GM19238 (cell line): ENCODE measurements around the gene ACOX1.
A peak's percentile ranks its signal among the peaks of the same experiment; 100 is the strongest.

Experiments used
- DNase-seq: peaks from one replicate; pipeline ENCODE4 v3.0.0; 2011; ENCODE audit warnings: low spot score; ENCODE audit not compliant: insufficient read length

ACOX1 gene

DNA sequence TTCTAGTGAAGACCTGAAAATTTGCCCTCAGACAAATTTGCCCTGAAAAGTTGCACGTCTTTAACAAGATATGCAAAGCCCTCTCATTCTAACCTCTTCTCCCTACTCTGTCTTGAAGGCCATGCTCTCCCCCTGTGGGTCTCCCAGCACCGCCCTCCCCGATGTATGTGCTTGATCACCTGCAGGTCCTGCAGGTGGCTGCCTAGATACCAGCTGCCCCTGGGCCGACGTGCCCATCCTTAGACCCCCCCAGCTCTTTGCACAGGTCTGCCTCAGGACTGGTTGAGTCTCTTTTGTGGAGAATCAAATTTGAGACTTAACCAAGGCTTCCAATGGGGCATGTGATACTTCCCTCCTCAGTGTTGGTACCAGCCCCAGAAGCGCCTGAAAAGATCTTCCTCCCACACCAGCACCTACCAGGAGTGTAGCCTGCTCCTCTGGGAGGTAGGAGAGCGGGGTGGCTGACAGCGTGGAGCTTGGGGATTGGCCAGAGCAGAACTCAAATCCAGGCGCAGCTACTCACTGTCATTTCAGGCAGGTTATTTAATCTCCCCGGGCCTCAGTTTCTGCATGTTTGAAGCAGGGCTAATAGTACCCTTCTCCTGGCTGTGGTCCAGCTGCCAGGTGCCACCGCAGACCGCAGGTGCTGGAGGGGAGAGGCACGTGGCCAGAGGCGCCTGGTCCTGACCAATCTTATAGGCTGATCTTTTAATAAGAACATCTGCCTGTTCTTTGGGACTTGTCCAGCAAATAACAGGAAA is 69.7 kb downstream of the ACOX1 start:
- DNase-seq = no peak

DNA sequence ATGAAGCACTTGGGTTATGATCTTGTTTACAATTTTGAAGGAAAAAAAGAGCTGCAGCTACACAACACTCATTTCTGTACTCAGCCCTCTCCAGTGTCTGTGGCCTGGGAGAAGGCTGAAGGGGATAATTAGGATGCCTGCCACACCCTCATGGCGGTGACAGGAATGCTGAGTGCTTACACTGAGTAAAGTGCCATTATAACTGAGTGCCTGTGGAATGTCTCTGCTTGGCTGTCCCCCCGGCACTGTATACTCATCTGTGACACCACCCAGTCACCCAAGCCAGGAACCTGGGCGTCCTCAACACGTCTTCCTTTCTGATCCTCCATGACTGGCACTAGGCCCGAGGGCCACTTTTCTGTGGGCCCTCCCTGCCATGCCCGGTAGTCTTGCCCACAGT is 70.8 kb downstream of the ACOX1 start:
- DNase-seq = no peak

DNA sequence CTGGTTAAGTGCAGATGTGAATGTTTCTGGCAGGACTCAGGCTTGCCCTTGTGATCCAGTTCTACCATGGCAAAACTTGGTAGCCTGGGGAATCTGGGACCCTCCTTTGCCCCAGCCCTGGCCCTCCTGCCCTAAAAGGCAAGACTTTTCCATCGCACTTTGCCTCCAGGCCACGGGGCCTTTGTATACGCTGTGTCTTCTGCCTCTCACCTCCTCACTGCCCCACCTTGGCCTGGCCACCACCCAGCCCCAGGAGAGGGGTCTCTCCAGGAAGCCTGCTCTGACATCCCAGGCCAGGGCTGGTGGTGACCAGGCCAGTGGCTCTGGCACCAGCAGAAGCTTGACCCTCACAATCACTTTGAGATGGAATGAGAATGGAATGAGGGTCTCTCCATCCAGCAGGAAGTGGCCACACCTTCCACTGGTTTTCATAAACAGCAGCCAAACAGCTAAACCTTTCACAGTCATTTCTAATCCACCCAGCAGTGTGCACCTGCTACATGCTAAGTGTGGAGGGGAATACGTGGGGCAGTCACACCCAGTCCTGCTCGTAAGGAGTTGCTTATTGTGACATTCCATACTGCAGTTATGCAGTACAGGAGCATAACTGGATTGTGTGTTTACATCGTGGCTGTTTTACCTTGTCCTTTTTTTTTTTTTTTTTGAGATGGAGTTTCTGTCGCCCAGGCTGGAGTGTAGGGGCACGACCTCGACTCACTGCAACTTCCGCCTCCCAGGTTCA is 72.7 kb downstream of the ACOX1 start:
- DNase-seq = no peak

DNA sequence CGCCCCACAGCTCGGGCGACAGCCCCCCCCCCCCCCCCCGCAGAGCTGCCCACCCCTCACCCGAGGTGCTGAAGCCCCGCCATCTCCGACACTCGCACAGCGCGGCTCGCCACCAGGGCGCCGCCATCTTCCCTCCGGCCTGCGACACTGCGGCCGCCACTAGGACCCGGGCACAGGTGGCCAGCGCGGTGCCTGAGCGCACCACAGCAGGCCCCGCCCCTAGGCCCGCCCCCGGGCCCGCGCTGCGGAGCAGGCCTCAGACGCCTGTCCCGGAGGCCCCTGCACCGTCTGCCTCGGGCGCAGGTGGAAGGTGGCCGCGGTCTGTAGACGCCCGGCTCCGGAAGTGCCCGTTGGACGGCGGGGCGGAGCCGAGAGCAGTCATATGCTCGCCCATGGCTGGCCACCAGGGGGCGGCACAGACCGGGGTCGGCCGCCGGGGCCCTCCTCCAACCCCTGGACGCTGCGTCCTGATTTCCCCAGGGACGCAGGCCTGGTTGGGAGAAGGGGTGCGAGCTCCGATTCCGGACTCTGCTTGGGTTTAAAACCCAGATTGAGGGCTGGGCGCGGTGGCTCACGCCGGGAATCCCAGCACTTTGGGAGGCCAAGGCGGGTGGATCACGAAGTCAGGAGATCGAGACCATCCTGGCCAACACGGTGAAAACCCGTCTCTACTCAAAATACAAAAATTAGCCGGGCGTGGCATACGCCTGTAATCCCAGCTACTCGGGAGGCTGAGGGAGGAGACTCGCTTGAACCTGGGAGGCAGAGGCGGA is 74.0 kb downstream of the ACOX1 start, which contains the start of gene MRPL38:
Gene MRPL38, minus strand, starts transcription at position 136 of the 773 bp plus-strand sequence. Its CDS starts 9 bp downstream, at position 127.
- peak; percentile 100 for DNase-seq

DNA sequence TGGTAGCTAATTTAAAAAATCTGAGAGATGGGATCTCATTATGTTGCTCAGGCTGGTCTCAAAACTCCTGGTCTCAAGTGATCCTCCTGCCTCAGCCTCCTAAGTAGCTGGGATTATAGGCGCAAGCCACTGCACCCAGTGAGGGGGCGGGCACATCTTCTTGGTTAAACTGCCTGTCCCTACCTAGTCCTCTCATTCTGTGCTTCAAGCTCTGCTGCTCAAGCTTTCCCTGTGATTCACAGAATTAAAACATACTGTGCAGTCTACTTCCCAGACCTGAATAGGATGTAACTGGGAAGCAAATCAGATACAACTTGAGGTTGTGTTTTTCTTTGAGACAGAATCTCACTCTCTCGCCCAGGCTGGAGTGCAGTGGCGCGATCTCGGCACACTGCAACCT is 76.6 kb downstream of the ACOX1 start:
- no peak for DNase-seq

DNA sequence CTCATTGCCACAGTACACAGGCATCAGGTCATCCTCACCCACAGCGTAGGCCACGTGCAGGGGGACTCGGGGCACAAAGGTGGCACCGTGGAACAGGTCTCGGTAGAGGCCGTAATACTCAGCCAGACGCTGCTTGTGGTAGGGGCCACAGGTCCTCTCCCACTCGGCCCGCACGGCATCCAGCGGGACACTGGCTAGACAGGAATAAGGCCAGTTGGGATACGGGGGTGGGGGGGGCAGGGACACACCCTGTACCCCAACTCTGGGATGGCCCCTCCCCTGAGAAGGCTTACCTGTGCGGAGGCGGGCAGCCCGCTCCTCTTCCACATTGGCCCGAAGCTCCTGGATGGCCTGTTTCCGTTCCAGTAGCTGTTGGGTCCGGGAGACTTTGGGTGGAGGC is 77.2 kb downstream of the ACOX1 start:
- DNase-seq = no peak

DNA sequence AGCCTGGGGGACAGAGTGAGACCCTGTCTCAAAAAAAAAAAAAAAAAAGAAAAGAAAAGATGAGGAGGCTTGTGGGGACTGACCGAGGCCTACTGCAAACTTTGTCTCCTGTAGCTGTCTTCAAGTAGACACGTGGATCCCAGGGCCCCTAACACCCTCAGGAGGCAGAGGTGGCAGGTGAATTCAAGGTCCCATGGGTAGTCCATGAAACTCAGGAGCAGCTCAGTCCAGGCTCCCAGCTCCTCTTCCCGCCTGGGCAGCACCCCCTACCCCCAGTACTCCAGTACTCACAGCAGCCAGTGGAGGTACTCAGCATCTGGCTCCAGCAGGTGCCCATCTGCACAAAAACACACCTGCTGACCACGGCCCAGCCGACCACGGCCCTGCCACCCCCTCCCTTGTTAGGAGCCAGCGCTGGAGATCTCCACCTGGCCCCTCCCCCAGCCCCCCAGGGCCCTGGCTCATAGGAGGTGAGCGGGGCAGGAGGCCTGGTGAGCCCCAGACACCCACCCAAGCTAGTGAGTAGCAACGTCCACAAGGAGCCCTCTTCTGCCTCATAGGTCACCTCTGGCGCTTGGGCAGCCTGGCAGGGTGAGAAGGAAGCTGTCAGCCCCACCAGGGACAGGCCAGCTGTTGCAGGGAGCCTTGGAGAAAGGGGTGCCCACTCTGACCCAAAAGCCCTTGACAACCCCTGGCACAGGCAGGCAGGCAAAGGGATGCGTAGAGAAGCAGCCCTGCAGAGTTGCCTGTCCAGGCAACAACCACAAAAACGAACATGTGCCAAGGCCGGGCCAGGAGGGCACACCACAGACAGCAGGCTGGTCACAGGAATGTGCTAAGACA is 78.1 kb downstream of the ACOX1 start:
- no peak for DNase-seq

DNA sequence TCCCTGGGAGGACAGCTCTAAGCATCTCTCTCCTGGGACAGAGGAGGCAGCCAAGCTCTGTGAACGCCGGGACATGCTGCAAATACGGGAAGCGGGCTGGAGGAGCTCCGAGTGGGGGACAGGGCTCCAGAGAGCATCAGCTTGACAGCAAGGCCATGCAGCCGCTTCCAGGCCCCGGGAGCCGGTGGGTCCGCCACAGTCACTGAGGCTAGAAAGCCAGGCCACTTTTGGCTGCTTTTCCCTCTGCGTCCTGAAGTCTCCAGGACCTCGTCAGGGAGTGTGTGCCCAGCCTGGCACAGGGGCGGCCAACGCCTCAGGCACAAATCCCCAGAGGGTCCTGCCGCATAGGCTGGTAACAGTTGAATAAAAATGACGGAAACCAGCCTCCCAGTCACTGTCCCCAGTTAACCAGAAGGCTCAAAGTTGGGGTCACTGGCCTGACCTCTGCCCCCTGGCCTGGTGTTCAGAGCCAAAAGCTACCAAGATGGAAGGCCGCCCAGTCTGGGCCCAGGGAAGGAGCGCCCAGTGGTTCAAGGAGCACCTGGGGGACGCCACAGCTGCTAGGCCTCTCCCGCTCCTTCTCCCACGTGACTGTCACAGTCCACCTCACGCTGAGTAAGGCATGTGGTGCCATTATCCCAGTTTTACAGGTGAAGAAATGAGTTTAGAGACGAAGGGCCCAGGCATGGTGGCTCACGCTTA is 79.0 kb downstream of the ACOX1 start:
- DNase-seq = no peak

DNA sequence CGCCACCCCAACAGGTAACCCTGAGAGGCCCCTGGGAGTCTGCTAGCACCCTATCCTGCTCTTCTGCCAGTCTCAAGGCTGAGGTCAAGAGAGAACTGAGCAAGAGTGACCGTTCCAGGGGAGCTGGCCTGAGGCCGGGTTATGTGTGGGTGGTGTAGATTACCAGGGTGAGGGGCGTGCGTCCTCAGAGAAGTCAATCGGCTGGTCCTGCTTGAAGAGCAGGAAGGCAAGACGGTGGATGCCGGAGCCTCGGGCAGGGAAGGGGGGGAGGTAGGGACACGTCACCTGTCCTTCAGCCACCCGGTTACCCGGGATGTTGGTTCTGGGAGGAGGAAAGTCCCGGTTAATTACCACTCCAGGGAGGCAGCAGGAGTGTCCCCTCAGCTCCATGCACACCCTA is 79.6 kb downstream of the ACOX1 start:
- DNase-seq = no peak

DNA sequence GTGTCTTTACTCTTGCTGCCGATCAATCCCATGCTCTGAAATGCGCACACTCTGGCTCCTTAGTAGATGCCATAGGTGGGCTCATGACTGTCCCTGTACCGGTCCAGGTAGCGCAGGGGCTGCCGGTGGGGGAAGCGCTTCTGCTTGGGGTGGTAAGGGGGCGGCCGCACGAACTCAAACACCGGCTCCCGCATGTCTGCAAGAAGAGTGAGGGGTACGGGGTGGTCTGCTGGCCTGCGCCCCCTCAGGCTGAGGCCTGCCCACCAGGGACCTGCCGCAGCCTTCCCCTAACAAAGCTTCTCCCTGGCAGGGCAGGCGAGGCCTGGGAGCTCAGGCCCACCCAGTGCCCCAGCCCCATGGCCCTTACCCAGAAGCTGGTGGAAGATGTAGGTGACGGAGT is 80.2 kb downstream of the ACOX1 start:
- no peak for DNase-seq

DNA sequence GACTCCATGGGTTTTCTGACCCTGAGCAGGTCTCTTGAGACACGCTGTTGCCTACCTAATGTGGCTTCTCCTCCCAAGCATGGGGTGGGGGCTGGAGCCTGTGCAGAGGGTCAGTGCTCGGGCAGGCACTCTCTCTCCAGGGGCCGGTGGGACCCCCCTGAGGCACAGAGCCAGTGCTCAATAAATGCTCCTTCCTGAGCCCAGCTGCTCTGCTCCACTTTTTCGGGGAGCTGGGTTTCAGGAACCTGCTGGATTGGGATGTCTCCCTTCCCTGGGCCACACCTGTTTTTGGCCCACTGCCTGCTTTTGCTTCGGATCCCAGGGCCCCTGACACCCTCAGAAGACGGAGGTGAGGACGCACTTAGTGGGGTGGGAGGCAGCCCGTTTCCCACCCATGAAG is 80.9 kb downstream of the ACOX1 start:
- DNase-seq = no peak

DNA sequence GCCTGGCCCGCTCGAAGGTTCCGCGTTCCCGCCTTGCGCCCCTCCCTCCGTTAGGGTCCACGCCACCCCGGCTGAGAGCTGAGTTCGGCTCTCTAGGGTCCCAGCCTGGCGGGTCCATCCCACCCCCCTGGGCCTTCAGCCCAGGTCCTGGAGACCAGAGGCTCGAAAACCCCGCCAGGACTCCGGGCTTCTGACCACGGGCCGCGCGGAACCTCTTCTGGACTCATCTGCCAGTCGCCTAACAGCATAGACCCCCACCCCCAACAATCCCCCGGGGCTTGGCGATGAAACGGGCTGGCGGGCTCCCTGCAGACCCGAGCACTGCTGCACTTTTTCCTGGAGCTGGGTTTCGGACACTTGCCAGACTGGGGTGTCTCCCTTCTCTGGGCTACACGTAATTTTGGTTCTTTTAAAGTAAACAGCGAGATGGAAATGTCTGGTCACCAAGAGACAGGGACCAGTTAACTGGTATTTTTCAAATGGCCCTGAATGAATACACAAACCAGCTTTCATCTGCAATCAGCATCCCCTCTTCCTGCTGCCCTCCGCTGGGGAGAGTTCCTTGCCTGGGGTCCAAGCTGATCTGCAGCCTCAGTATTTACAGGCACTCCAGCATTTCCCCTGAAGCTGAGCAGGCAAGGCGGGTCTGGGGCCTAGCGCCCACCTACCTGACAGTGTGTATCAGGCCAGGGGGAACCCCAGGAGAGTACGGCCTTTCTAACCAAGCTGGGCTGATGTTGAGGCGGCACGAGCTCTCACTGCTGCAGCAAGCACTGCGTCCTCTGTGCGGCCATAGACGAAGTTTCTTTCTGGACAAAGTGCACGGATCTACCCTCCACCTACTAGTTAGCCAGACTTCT is 81.6 kb downstream of the ACOX1 start:
- DNase-seq = no peak

DNA sequence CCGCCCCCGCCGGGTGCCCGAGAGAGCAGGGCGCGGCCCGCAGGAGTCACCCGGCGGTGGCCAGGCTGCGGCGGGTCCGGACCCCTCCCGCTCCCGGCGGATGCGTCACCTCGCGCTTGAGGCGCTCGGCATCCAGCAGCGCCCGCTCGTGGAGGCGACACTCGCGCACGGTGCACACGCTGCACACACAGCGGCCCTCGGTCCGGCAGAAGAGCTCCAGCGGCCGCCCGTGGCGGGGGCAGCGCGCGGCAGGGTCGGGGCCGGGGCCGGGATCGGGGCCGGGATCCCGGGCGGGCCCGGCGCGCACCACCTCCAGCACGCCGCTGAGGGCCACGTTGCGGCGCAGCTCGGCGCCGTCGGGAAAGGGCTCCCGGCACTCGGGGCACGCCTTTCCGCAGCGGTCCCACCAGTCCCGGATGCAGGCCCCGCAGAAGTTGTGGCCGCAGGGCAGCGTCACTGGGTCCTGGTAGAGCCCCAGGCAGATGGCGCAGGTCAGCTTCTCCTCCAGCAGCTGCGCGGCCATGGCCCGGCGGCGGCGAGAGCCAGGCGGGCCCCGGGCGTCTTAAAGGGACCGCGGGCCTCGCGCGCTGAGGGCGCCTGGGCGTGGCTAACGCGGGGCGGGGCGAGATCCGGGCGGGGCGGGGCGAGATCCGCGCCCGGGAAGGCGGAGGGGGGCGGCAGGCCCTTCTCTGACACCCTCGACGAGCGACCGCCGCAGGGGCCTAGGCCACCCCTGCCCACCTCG is 82.4 kb downstream of the ACOX1 start, which contains the start of gene TRIM65:
Gene TRIM65, minus strand, starts transcription at position 537 of the 745 bp plus-strand sequence. Its CDS starts 14 bp downstream, at position 523.
- DNase-seq = peak; percentile 89

DNA sequence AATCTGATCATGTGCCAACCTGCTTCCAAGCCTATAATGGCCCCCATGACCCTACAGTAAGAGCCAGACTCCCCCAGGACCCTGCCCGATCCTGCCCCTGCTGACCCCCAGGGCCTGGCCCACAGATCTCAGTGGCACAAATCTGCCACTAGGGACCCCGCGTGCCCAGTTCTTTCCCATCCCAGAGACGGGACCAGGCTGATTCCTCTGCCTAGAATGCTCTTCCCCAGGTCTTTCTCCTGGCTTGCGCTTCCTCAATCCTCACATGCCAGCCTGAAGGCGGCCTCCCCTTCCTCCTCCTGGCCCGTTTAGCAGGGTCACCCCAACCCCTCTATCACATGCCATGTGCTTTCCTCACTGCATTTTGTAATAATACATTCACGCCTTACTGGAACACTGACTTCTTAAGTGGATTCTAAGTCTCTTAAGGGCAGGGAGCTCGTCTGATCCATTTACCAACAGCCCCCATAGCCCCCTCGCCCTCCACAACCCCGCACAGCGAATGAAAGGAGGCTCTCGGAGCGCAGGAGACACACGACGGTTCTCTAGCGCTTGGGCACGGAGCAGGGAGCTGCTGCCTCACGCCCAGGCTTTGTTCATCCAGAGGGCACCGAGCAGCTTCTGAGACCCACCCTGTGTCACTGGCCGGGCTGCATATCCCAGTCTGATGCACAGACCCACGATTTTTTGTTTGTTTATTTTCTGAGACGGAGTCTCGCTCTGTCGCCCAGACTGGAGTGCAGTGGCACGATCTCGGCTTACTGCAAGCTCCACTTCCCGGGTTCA is 83.4 kb downstream of the ACOX1 start:
- DNase-seq = no peak

DNA sequence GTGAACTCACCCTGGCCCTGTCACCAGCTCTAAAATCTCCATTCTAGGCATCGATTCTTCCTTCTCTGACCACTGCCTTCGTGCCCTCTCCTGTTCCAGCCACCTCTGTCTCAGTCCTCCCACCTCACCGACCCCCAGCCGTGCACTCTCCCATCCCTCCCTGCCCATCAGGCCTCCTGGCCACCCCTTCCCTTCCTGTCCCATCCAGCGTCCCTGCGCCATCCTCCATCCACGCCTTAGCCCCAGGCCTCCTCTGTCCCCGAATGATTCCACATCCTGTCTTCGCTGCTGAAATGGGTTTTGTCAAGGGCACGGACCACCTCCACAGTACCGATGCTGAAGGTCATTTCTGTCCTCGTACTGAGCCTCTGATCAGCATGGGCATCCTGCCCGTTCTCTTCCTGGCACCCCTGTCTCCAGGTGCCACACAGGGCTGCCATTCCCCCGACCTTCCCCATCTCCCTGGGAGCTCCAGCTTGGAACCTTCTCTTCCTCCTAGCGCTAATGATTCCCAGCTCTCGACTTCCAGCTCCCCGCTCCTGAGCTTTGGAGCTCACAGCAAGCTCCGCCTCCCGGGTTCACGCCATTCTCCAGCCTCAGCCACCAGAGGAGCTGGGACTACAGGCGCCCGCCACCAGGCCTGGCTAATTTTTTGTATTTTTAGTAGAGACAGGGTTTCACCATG is 84.8 kb downstream of the ACOX1 start:
- no peak for DNase-seq

DNA sequence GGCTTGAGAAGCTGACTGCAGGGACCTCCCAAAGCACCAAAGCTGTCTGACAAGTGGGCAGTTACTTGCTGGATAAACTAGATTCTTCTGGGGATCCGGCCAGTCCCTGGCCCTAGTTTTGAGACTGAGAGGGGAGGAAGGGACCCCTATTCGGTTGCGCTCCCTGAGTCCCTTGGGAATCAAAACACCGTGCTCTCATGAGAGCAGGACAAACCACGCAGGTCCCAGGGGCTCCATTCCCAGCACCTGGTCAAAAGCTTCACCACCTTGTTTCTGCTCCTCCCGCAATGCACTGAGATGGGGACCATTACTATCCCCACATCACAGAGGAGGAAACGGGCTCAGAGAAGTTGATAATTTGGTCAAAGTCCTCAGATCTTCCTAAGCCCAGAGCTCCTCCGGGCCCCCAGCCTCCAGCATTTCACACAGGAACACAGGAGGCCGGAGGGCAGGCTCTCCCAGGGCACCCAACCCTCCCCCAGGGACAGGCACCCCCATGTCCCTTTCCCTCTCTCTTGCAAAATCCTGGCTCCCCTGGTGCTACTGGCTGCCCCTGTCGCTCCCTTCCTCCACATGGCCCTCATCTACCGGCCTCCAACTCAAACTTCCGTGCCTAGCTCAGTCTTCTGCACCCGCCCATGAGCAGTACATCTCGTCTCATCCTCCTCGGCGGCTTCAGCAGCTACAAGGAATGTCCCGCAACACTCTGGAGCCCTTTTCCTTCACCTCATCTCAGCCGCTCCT is 85.5 kb downstream of the ACOX1 start:
- DNase-seq = no peak
